GM13976 (cell line): Measurements from ENCODE around the gene NQO1.

Experiments used
- DNase-seq: peaks from one replicate; pipeline ENCODE4 v3.0.0; 2012; ENCODE audit warnings: low spot score
- CTCF ChIP-seq: IDR thresholded peaks from 2 replicates; pipeline ENCODE4 v1.5.1; 2012; ENCODE audit warnings: borderline replicate concordance, mild to moderate bottlenecking; ENCODE audit not compliant: insufficient read depth; ENCODE audit errors: extremely low read depth, missing control alignments, control extremely low read depth
- in situ Hi-C: fragments of 300-500 bp; cut with MboI; formaldehyde crosslinking; loops from one replicate; pipeline ENCODE4 v1.12.0; 2022; ENCODE audit warnings: low sequenced_read_pairs, mixed read lengths, inconsistent platforms; ENCODE audit not compliant: unreplicated experiment

The NQO1 gene

GRCh38 chr16:69726313-69727060, at the start of gene NQO1:
TSS of gene NQO1 (minus strand) at chr16:69726560. CDS start at chr16:69726439, 121 bp downstream.
- DNase-seq: peak; percentile 97
- in situ Hi-C loops: no loop called here
- no peak for TF ChIP-seq CTCF

- in situ Hi-C loops: no loop called here
- TF ChIP-seq CTCF: no peak
- DNase-seq: no peak
Observed at GRCh38 chr16:69775563-69775962, 49.2 kb upstream of the NQO1 start.

- no peak for TF ChIP-seq CTCF
- in situ Hi-C loops: no loop called here
- no peak for DNase-seq
Observed at GRCh38 chr16:69773260-69773947, 47.0 kb upstream of the NQO1 start.

- TF ChIP-seq CTCF: no peak
- no peak for DNase-seq
- in situ Hi-C loops: no loop called here
Observed at GRCh38 chr16:69771651-69771967, 45.2 kb upstream of the NQO1 start.

- no peak for DNase-seq
- in situ Hi-C loops: no loop called here
- TF ChIP-seq CTCF: no peak
Observed at GRCh38 chr16:69769404-69769803, 43.0 kb upstream of the NQO1 start.

- no peak for DNase-seq
- in situ Hi-C loops: no loop called here
- TF ChIP-seq CTCF: no peak
Observed at GRCh38 chr16:69768666-69769065, 42.3 kb upstream of the NQO1 start.
